H1 (cell line): ENCODE data around the gene ENPP5. TPM values are rescaled to one million over a fixed set of nuclear protein-coding genes. Genes with fewer than 3 reads are reported as not detected.

Experiments
- BACH1 ChIP-seq: IDR thresholded peaks from 2 replicates; pipeline ENCODE4 v1.6.1; 2012; ENCODE audit warnings: low read length, improper control_type of control experiment
- POU5F1 ChIP-seq: IDR thresholded peaks from 2 replicates; pipeline ENCODE4 v1.6.1; 2011; ENCODE audit warnings: low read depth, mild to moderate bottlenecking, low read length, moderate library complexity
- RAD21 ChIP-seq, 2 experiments: IDR thresholded peaks in 1 of 2; conservative IDR thresholded peaks in 1 of 2; 2 replicates each; pipeline ENCODE4 v1.6.1; 2011; ENCODE audit warnings: low read depth in 2 of 2, low read length in 2 of 2, improper control_type of control experiment in 1 of 2, inconsistent platforms in 1 of 2, mild to moderate bottlenecking in 1 of 2, moderate library complexity in 1 of 2
- SIRT6 ChIP-seq: IDR thresholded peaks from one replicate; pipeline ENCODE4 v1.7.1; 2012; ENCODE audit warnings: low read length, inconsistent platforms
- polyA plus RNA-seq, 7 experiments: library from polyadenylated mRNA; depleted of rRNA in 3 of 7; stranded (reverse) in 5 of 7; unstranded in 2 of 7; fragments of >200 nt in 5 of 7; fragments of 200-250 nt in 2 of 7; gene quantifications; 1 replicate in 5 of 7; 2 replicates in 1 of 7; 4 replicates in 1 of 7; pipeline versions ENCODE4 v1.2.1 to v1.2.3, GENCODE V29; 2011 to 2013; ENCODE audit warnings: missing spikeins in 2 of 7, mixed read lengths in 2 of 7
- total RNA-seq: library from RNA; stranded (reverse); fragmentation: NEBNext Ultra II Directional; extraction: Animal tissue kit (Norgen Biotek cat#: 25700); gene quantifications from 2 replicates; pipeline ENCODE4 v1.2.1, GENCODE V29; 2021

Gene ENPP5
- total and polyA plus RNA-seq, 2 of the 8 experiments (the other 6 are each of a cell fraction or from before 2014, with no cell fraction given) = 5.1 to 7.6 TPM

- TF ChIP-seq SIRT6 (no peak), RAD21 (IDR thresholded peaks at IDR 0.05 in 1 of 2, conservative IDR thresholded peaks at IDR 0.05 in 1 of 2; ENCODE audit: low read depth in 2 of 2, low read length in 2 of 2) (no peak), BACH1 (no peak), POU5F1 (no peak)
Observed at GRCh38 chr6:46115634-46116033, 55.1 kb downstream of the ENPP5 start (continued).
